HG02943 (cell line): ENCODE data around the gene NDUFB6.
"Not testable (repeated sequence)": the region's sequence is repeated elsewhere in the genome, so short reads cannot be mapped to it uniquely, and the experiment has no call there.

ENCODE experiments used
- ATAC-seq: cut with Tn5 transposase; IDR thresholded peaks from one replicate; pipeline ENCODE4 v1.9.1; 2021; ENCODE audit warnings: mild to moderate bottlenecking, low read depth, moderate library complexity; ENCODE audit not compliant: unreplicated experiment

NDUFB6 gene

DNA sequence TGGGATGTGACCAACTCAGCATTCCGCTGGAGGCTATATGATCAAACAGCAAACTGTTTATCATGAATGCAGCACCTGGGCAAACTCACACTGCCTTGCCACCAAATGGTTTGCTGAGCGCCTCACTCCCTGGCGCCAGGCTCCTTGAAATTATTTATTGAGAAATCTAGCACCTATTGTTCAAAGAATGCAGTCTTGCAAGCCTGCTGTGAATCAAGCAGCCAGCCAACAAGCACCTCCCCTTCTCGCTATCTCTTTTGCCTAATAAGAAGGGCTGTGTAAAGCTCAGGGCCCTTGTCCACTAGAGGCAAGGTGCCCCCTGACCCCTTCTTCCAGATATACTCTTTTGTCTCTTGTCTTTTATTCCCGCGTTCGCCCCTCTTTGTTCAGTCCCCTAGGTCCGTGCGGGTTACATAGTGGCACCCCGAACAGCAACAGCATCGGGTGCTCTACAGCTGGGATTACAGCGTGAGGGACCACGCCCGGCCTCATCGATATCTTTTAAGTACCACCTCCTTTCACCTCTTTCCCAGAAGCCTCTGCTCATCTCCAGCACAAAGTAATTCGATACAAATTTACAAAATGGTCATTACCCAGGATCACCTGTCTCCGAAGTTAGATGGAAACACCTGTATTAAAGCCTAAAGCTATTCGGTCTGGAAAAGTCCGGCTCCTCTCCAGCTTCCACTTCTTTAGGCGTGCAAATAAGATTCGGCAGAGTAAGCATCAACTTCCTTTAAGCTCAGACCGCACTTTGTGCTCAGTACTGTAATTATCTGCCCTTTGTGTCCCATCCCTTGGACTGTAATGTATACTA lies 47.9 kb downstream of the NDUFB6 start:
- ATAC-seq, result no peak

GRCh38 chr9:32524558-32524891 lies 48.4 kb downstream of the NDUFB6 start:
- ATAC-seq, result not testable (repeated sequence)

GRCh38 chr9:32523910-32524309 lies 49.0 kb downstream of the NDUFB6 start:
- no peak for ATAC-seq

GRCh38 chr9:32518276-32518675 lies 54.7 kb downstream of the NDUFB6 start:
- no peak for ATAC-seq

DNA sequence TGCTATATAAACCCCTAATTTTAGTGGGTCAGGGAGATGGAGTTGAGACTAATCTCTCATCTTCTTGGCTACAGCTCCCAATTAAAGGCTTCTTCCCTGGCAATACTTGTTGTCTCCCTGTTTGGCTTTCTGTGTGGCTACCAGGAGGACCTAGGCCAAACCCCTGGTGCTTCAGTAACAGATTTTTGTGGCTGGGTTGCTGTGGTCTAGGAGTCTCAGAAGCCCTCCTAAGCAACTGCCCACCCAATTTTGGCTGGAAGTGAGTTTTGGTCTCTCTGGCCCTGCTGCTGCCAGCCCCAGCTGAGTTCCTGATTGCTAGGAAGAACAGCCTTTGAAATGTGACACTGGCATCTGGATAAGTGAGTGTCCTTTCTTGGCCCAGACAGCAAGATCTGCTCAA lies 56.7 kb downstream of the NDUFB6 start:
- ATAC-seq, result no peak

- ATAC-seq, result no peak
Observed at GRCh38 chr9:32508728-32509127, 64.2 kb downstream of the NDUFB6 start.

GRCh38 chr9:32503008-32503407 lies 70.0 kb downstream of the NDUFB6 start:
- ATAC-seq, result no peak
